Natural killer cell treated with Interleukin-12 subunit alpha and Interleukin-12 subunit beta and Interleukin-15 and Interleukin-18, amount 100 ng/mL, for 72 hours (primary cell): ENCODE measurements around the gene MYOZ2. TPM values are rescaled to one million over a fixed set of nuclear protein-coding genes. Genes with fewer than 3 reads are reported as not detected.

ENCODE experiments used
- ATAC-seq, 2 donors: fragments of 150-1000 bp; cut with Tn5 transposase in 1 of 2; sonication (Bioruptor Pico), chemical (Tn5 transposase) in 1 of 2; 2 replicates each; pipeline ENCODE4 v1.10.0; 2021
- DNase-seq: peaks from one replicate; pipeline ENCODE4 v3.0.0; 2022; ENCODE audit warnings: low spot score
- H3K27ac Mint-ChIP-seq, 2 donors: 1 replicate in 1 of 2; 2 replicates in 1 of 2; pipeline ENCODE4 v1.8.0; 2022; ENCODE audit warnings: mixed read lengths in 2 of 2, mild to moderate bottlenecking in 1 of 2, moderate library complexity in 1 of 2
- H3K27me3 Mint-ChIP-seq, 2 donors: 1 replicate in 1 of 2; 2 replicates in 1 of 2; pipeline ENCODE4 v1.8.0; 2022; ENCODE audit warnings: mixed read lengths in 2 of 2
- H3K36me3 Mint-ChIP-seq: one replicate; pipeline ENCODE4 v1.8.0; 2022; ENCODE audit warnings: mixed read lengths
- H3K4me1 Mint-ChIP-seq, 2 donors: 1 replicate in 1 of 2; 2 replicates in 1 of 2; pipeline ENCODE4 v1.8.0; 2022; ENCODE audit warnings: low read depth in 2 of 2, mixed read lengths in 2 of 2, mild to moderate bottlenecking in 1 of 2
- H3K4me3 Mint-ChIP-seq: one replicate; pipeline ENCODE4 v1.8.0; 2022; ENCODE audit warnings: mixed read lengths
- H3K9me3 Mint-ChIP-seq: 2 replicates; pipeline ENCODE4 v1.8.0; 2022; ENCODE audit warnings: mixed read lengths
- total RNA-seq, 2 donors: library from RNA; stranded (reverse); gene quantifications; one replicate each; pipeline ENCODE4 v1.2.3, GENCODE V29; 2022

MYOZ2 gene
- total RNA-seq, 2 donors from 2014 or later = not detected

- ATAC-seq (no peak), DNase-seq (no peak)
- Mint-ChIP-seq H3K4me1 (peaks cover 2 to 5% of the 10 kb centered on the region in 2 donors), H3K4me3 (no peak overlapping the region), H3K9me3 (no peaks in the 10 kb centered on the region), H3K27ac (no peak overlapping the region), H3K27me3 (peaks cover 4 to 38% of the 10 kb centered on the region in 2 donors), H3K36me3 (no peaks in the 10 kb centered on the region)
Measured at GRCh38 chr4:119111296-119111695, 24.3 kb upstream of the MYOZ2 start.

GRCh38 chr4:119113033-119113655, 22.5 kb upstream of the MYOZ2 start:
- H3K36me3 Mint-ChIP-seq = no peaks in the 10 kb centered on the region
- H3K27me3 Mint-ChIP-seq = peaks cover 4 to 35% of the 10 kb centered on the region in 2 donors
- no peaks in the 10 kb centered on the region for H3K9me3 Mint-ChIP-seq
- H3K4me1 Mint-ChIP-seq = peaks cover 0 to 5% of the 10 kb centered on the region in 2 donors
- DNase-seq = no peak
- no peak overlapping the region for H3K4me3 Mint-ChIP-seq
- no peak overlapping the region for H3K27ac Mint-ChIP-seq
- ATAC-seq = peak in 1 of 2 donors; percentile 51

- no peak for DNase-seq
- Mint-ChIP-seq H3K36me3 (no peaks in the 10 kb centered on the region), H3K27me3 (peaks cover 4 to 33% of the 10 kb centered on the region in 2 donors), H3K4me1 (peaks cover 0 to 5% of the 10 kb centered on the region in 2 donors), H3K4me3 (no peak overlapping the region), H3K27ac (no peak overlapping the region), H3K9me3 (no peaks in the 10 kb centered on the region)
- no peak for ATAC-seq
Measured at GRCh38 chr4:119116021-119116420, 19.6 kb upstream of the MYOZ2 start.

GRCh38 chr4:119116925-119117900, 18.4 kb upstream of the MYOZ2 start:
- ATAC-seq (no peak), DNase-seq (no peak)
- H3K9me3 Mint-ChIP-seq = no peaks in the 10 kb centered on the region
- H3K27me3 Mint-ChIP-seq = peaks cover 4 to 33% of the 10 kb centered on the region in 2 donors
- peaks cover 0 to 5% of the 10 kb centered on the region in 2 donors for H3K4me1 Mint-ChIP-seq
- no peaks in the 10 kb centered on the region for H3K36me3 Mint-ChIP-seq
- no peak overlapping the region for H3K27ac Mint-ChIP-seq
- H3K4me3 Mint-ChIP-seq = no peak overlapping the region

- H3K9me3 Mint-ChIP-seq = no peaks in the 10 kb centered on the region
- H3K4me1 Mint-ChIP-seq = peaks cover 0 to 1% of the 10 kb centered on the region in 2 donors
- ATAC-seq (no peak), DNase-seq (no peak)
- no peak overlapping the region for H3K4me3 Mint-ChIP-seq
- H3K36me3 Mint-ChIP-seq = no peaks in the 10 kb centered on the region
- H3K27me3 Mint-ChIP-seq = peaks cover 4 to 33% of the 10 kb centered on the region in 2 donors
- no peak overlapping the region for H3K27ac Mint-ChIP-seq
Measured at GRCh38 chr4:119118397-119118796, 17.2 kb upstream of the MYOZ2 start.

GRCh38 chr4:119124352-119124751, 11.3 kb upstream of the MYOZ2 start:
- Mint-ChIP-seq H3K9me3 (no peaks in the 10 kb centered on the region), H3K36me3 (no peaks in the 10 kb centered on the region), H3K27me3 (peaks cover 3 to 17% of the 10 kb centered on the region in 2 donors), H3K4me3 (no peak overlapping the region), H3K27ac (no peak overlapping the region), H3K4me1 (no peaks in the 10 kb centered on the region)
- DNase-seq (no peak), ATAC-seq (no peak)

DNA sequence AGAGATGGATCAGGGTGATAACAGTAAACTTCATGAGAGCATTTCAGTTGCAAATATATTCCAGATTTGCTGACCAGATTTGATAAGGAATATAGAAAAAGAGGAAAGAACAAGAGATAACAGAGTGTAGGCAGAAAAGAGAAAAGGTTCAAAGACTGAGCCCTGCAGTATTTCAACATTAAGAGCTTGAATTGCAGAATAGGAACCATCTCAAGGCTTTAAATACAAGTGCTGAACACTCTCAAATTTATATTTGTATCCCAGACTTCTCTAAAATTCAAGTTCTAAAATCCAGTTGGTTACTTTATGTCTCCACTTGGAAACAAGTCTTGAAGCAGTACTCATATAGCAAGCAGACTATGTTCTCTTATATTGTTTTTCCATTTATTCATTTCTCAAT, 9.7 kb upstream of the MYOZ2 start:
- DNase-seq (no peak), ATAC-seq (no peak)
- H3K4me1 Mint-ChIP-seq = no peaks in the 10 kb centered on the region
- H3K36me3 Mint-ChIP-seq = no peaks in the 10 kb centered on the region
- no peaks in the 10 kb centered on the region for H3K9me3 Mint-ChIP-seq
- H3K27me3 Mint-ChIP-seq = peaks cover 6 to 13% of the 10 kb centered on the region in 2 donors
- H3K4me3 Mint-ChIP-seq = no peak overlapping the region
- no peak overlapping the region for H3K27ac Mint-ChIP-seq

DNA sequence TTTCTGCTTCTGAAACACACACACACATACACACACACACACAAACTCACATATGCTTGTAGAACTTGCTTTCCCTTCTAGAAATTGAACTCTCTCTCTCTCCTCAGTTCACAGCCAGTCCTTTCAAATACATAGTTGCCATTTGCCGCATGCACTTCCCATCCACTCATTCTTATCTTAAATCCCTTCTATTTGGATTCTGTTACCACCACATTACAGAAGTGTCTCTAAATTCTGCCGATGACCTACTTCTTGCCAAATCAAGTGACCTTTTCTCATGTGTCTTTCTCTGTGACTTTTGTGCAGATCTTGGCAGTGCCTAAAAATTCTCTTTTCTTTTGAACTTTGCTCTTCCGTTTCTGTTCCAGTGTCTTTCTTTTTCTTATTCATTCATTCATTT, 7.5 kb upstream of the MYOZ2 start:
- Mint-ChIP-seq H3K27ac (no peak overlapping the region), H3K36me3 (no peaks in the 10 kb centered on the region), H3K9me3 (no peaks in the 10 kb centered on the region), H3K27me3 (peaks cover 6 to 13% of the 10 kb centered on the region in 2 donors), H3K4me1 (no peaks in the 10 kb centered on the region), H3K4me3 (no peak overlapping the region)
- DNase-seq (no peak), ATAC-seq (no peak)

DNA sequence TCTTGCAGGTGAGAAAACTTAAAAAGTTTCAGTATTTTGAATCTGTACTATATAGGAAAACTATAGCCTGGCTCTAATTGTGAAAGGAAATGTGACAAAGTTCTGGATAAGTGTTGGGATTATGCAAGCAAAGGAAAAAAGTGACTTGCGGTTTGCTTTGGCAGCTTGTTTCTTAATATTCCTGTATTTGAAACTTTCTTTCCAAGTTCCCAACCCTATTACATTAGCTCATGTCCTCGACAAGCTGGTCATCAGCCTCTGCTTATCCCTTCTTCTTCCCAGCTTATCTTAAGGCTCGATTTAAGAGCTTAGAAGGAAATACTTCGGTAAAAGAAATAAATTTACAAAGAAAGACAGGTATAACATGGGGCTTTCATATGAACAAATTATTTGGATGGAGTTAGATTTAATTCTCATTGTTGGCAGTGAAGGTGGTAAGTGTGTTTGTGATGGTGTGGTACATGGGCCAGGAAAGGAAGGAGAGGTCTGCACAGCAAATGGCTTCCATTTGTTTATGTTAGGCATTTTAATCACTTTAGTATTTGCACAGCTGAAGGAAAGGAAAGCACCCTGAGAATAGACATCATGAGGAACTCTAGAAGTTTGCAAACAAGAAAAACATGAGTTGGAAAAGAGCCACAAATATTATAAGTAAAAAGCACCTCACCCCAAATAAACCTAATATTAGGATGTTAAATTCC, 5.1 kb upstream of the MYOZ2 start:
- ATAC-seq = no peak
- Mint-ChIP-seq H3K4me1 (no peaks in the 10 kb centered on the region), H3K9me3 (no peaks in the 10 kb centered on the region), H3K36me3 (no peaks in the 10 kb centered on the region), H3K27me3 (peaks cover 6 to 11% of the 10 kb centered on the region in 2 donors), H3K27ac (no peak overlapping the region), H3K4me3 (no peak overlapping the region)
- no peak for DNase-seq

DNA sequence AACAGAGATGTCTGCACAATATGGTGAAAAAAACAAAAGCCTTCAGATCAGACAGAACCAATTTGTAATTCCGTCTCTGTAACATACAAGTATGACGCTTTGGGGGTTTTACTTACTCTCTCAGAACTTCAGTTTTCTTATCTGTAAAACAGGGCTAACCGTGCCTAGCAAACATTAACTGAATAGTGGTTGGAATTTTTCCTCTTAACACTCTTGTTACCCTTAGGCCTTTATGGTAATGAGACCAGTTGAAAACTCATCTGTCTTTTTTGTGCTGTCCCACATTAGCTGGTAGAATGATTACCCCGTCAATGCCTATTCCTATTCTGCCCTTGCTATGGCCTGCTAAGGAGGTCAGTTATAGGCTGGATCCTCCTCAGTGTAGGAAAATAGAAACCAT, 4.5 kb upstream of the MYOZ2 start:
- DNase-seq = no peak
- H3K27me3 Mint-ChIP-seq = peaks cover 6 to 11% of the 10 kb centered on the region in 2 donors
- no peaks in the 10 kb centered on the region for H3K9me3 Mint-ChIP-seq
- H3K4me3 Mint-ChIP-seq = no peak overlapping the region
- no peak for ATAC-seq
- H3K4me1 Mint-ChIP-seq = no peaks in the 10 kb centered on the region
- no peak overlapping the region for H3K27ac Mint-ChIP-seq
- H3K36me3 Mint-ChIP-seq = no peaks in the 10 kb centered on the region

DNA sequence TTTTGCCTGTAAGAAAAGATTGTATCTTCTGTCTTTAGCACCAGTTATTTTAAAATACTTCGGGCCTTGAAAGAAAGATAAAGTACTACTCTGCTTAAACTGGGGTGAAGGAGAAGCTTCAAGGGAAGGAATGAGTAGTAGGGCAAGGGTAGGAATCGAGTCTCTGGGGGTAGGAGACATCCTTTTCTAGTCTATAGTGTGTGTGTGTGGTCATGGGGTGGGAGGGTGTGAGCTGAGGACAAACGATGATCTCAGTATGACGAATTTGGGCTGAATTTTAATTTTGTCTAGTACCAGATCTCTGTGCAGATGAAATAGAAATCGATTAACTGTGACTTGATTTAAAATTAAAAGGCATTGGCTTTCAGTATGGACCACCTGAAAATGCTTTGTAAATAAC, 3.3 kb upstream of the MYOZ2 start:
- Mint-ChIP-seq H3K4me1 (no peaks in the 10 kb centered on the region), H3K36me3 (no peaks in the 10 kb centered on the region), H3K4me3 (no peak overlapping the region), H3K9me3 (no peaks in the 10 kb centered on the region), H3K27me3 (peaks cover 13 to 14% of the 10 kb centered on the region in 2 donors), H3K27ac (no peak overlapping the region)
- ATAC-seq (no peak), DNase-seq (no peak)

DNA sequence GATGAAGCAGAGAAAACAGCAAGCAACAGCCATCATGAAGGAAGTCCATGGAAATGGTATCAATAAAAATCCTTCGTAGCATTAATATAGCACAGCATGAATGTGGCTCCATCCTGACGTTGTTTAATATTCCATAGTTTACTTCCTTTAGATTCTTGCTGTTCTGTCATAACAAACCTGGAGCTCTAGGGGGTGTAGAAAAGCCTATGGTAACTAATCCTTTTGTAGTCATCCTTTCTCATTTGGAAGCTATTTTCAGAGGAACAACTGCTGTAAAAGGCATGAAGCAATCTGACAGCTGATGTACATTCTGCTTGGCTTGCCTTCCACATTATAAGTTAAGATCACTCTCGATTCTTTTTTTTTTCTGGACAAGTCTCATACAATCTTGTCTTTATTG, 914 bp downstream of the MYOZ2 start:
- peaks cover 8 to 12% of the 10 kb centered on the region in 2 donors for H3K27me3 Mint-ChIP-seq

DNA sequence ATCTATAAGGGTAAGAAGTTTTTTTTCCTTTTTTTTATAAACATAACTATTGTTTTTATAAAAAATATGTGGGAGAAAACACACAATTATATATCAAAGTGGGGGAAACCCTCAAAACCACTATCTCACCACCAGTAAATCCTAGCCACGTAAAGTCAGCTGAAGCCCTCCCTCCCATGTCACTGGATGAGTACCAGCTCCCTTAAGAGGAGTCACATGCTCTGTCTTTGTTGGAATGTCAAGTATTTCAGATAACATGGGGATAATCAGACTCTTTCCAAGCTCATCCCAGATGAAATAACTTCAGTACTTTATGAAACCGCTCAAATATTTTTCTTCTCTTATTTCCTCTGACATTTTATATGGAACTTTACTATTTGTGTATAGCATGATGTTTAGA, 2.4 kb downstream of the MYOZ2 start:
- Mint-ChIP-seq H3K27ac (no peak overlapping the region), H3K9me3 (no peaks in the 10 kb centered on the region), H3K4me1 (peaks cover 6 to 10% of the 10 kb centered on the region in 2 donors), H3K36me3 (no peaks in the 10 kb centered on the region), H3K27me3 (peaks cover 8 to 12% of the 10 kb centered on the region in 2 donors), H3K4me3 (no peak overlapping the region)
- ATAC-seq (no peak), DNase-seq (no peak)

More for the DNA sequence above, 914 bp downstream of the MYOZ2 start:
- DNase-seq = no peak
- H3K27ac Mint-ChIP-seq = no peak overlapping the region
- peaks cover 6 to 10% of the 10 kb centered on the region in 2 donors for H3K4me1 Mint-ChIP-seq
- no peak for ATAC-seq
- H3K36me3 Mint-ChIP-seq = no peaks in the 10 kb centered on the region
- H3K9me3 Mint-ChIP-seq = no peaks in the 10 kb centered on the region
- no peak overlapping the region for H3K4me3 Mint-ChIP-seq
